NCI-H345 treated with DMSO at 0.1 percent for 48 hours (cell line): ENCODE data around the gene PMM1.

Experiments used
- DNase-seq: peaks from one replicate; lab custom pipeline; 2025; ENCODE audit not compliant: unreplicated experiment; lab: John Stamatoyannopoulos, UW

PMM1 gene

DNA sequence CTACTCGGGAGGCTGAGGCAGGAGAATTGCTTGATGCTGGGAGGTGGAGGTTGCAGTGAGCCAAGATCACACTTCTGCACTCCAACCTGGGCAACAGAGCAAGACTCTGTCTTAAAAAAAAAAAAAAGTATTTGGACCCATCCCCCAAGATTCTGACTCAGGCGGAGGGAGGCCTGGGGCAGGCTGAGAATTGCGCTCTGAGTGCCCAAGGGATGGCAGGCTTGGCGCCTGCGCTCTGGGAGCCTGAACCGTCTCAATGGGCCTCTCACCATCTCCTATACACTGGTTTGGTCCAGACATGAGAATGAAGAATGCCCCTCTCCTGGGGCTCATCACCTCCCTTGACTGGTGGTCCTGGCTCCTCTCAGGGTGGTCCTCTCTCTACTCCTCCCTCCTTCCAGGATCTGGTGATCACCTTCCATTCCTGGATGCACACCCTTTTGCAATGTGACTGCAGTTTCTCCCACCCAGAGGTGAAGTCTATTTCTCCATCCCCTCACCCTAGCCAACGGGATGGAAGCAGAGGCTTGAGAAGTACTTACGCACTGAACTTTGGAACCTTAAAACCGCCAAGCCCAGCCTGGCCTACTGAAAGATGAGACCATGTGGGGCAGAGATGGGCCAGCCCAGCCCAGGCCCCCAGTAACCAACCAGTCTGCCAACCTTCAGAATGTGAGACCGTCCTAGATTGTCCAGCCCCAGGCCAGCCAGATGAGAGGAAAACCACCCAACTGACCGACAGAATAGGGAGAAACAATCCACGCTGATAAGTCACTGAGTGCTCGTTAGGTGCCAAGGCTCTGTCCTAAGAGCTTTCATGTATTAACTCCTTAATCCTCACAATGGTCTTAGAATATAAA is 50.3 kb downstream of the PMM1 start:
- no peak for DNase-seq

GRCh38 chr22:41538583-41538982 is 51.1 kb downstream of the PMM1 start:
- DNase-seq, result no peak

DNA sequence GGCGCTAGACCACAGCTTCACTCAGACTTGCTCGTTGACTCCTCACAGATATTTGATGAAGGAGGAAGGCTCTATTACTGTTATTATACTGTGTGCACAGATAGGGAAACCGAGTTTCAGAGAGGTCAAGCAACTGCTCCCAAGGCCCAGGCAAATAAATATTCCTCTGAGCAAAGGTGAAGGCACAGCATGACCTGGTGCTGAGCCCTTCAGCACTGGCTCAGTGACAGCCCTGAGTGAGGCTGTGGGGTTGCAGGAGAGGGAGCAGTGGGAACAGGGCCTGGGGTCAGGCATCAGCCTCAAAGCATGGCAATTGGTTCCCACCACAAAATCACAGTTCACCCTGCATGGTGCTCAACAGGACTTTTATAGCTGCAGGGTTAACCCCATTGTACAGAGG is 52.4 kb downstream of the PMM1 start:
- DNase-seq, result no peak

DNA sequence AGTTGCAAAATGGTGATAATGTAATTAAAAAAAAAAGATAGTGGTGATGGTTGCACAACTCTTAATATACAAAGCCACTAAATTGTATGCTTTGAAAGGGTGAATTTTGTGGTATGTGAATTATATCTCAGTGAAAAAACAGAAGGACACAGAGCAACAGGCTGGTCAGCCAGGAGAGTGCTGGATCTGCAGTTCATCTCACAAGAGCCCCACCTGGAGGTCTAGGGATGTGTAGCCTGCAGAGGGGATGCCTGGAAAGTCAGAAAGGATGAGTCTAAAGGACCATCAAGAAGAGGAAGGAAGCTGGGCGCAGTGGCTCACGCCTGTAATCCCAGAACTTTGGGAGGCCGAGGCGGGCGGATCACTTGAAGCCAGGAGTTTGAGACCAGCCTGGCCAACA is 54.4 kb downstream of the PMM1 start:
- DNase-seq, result no peak

- DNase-seq, result no peak
These were observed 55.4 kb downstream of the PMM1 start for GRCh38 chr22:41534219-41534618.

DNA sequence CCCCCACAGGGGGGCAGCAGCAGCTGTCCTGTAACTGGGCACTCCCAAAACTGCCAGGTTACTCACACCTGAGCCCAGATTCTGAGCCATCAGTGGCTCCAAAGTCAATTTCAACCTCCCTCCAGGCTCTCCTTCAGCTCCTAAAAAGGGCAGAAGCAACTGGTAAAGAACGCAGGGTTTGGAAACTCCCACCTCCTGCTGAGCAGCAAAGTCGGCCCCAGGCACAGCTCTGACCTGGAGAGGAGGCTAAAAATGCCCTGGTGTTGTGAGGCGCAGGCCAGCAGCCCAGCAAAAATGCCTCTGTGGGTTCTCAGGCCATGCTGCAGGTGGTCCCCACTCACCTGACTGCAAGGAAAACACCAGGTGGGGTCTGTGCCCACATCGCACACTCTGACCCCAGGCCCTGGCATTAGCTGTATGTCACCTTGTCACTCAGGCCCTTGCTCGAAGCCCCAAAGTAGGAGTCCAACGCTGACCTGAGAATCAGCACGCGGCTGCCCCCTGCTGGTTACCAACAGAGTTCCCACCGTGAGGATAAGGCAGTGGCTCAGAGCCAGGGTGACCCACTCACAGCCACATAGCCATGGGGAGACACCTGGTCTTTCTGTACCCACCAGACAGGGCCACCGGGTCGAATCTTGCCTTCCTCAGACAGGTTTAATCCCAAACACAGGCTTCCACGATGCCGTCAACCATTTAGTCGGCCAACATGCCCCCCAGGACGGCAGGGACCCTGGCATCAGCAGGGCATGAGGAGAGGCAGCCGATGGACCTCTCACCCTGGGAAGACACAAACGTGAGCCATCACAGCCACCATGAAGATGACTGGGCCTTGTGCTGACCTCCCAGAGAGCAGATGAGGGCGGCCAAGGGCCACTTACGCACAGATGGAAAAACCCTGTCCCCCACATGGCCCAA is 56.5 kb downstream of the PMM1 start:
- DNase-seq, result no peak

DNA sequence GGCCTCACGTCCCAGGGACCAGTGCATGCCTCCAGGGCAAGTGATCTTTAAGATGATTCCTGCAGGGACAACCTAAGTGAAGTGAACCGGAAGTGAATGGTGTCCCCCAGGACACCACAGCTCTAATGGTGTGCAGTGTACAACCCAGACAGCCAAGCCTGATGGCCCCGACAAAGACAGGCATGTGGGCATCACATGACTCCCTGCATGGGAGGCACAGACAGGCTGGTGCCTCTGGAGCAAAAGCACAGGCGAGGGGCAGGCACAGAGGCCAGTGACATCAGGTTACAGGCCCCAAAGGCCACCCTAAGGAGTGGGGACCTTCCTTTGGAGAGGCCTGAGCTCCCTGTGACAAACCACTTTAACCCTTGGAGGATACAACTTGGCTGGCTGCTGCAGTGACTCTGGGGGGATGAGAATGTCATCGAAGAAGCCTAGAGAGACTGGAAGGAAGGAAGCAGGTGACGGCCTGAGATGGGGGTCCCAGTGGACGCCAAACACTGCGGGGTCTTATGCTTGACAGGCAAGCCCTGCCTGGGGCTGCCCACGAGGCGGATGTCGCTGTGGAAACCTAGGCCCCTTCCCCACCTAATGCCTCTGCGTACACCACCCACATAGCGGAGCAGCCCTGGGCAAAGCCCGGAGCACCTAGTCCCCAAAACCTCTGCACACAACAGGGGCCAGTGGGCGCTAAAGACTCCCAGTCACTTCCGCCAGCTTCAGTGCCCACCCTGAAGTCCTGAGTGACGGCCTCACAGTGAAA is 57.7 kb downstream of the PMM1 start:
- no peak for DNase-seq

- DNase-seq, result no peak
These were observed 58.5 kb downstream of the PMM1 start for GRCh38 chr22:41530890-41531714.

DNA sequence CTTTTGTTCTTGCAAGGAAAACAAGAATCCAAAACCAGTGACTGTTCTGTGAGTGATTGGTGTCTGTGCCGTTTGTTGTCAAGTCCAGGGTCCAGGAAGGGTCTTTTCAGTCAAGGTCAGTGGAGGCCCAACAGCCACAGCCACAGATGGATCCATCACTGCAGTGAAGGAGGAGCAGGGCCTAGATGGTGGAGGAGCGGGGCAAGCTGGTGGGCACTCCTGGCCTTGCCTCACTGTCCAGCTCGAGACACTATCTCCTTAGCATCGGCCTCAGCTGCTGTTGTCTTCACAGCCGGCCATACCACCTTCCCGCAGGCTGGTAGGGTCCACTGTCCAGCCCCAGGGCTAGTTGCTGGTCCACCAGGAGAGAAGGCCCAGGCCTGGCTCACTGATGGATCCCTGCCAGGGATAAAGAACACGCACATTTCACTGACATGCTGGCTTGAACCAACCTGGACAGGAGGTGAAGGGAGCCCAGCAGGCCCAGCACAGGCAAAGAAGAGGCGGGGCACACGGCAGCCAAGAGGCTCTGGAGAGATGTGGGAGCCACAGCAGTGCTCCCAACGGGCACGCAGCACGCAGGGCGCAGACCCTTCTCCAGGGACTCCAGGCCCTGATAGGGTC is 60.6 kb downstream of the PMM1 start:
- DNase-seq, result no peak

GRCh38 chr22:41528132-41528766 is 61.4 kb downstream of the PMM1 start:
- no peak for DNase-seq
